Measurements from ENCODE around the gene GSDME.
A peak's percentile ranks its signal among the peaks of the same experiment; 100 is the strongest.
"Not testable (repeated sequence)": the region's sequence is repeated elsewhere in the genome, so short reads cannot be mapped to it uniquely, and the experiment has no call there.

GSDME gene

DNA sequence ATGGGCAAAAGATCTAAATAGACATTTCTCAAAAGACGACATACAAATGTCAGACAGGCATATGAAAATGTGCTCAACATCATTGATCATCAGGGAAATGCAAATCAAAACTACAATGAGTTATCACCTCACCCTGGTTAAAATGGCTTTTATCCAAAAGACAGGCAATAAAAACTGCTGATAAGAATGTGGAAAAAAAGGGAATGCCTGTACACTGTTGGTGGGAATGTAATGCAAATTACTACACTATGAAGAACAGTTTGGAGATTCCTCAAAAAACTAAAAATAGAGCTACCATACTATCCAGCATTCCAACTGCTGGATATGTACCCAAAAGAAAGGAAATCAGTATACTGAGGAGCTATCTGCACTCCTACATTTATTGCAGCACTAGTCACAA, 18.0 kb downstream of the GSDME start:
- Mint-ChIP-seq H3K27ac (no peak overlapping the region), H3K9me3 (ENCODE audit: low read depth) (peaks cover 31% of the 10 kb centered on the region), H3K27me3 (peaks cover 9% of the 10 kb centered on the region), H3K36me3 (peaks cover 2% of the 10 kb centered on the region), H3K4me1 (ENCODE audit: low read depth) (no peaks in the 10 kb centered on the region), H3K4me3 (no peak overlapping the region)

DNA sequence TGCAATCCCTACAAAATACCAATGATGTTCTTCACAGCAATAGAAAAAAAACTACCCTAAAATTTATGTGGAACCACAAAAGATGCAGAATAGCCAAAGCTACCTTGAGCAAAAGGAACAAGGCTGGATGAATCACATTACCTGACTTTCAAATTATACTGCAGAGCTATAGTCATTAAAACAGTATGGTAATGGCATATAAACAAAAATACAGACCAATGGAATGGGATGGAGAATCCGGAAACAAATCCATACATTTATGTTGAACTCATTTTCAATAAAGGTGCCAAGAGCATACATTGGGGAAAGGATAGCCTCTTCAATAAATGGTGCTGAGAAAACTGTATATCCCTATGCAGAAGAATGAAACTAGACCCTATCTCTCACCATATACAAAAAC, 18.7 kb downstream of the GSDME start:
- H3K4me1 Mint-ChIP-seq (ENCODE audit: low read depth): no peaks in the 10 kb centered on the region
- H3K27me3 Mint-ChIP-seq: peaks cover 7% of the 10 kb centered on the region
- H3K9me3 Mint-ChIP-seq (ENCODE audit: low read depth): peaks cover 33% of the 10 kb centered on the region
- peaks cover 2% of the 10 kb centered on the region for H3K36me3 Mint-ChIP-seq
- no peak overlapping the region for H3K4me3 Mint-ChIP-seq
- no peak overlapping the region for H3K27ac Mint-ChIP-seq

GRCh38 chr7:24737281-24737680, 20.0 kb downstream of the GSDME start:
- Mint-ChIP-seq H3K36me3 (peaks cover 2% of the 10 kb centered on the region), H3K27me3 (peaks cover 3% of the 10 kb centered on the region), H3K27ac (no peak overlapping the region), H3K9me3 (ENCODE audit: low read depth) (peaks cover 33% of the 10 kb centered on the region), H3K4me1 (ENCODE audit: low read depth) (no peaks in the 10 kb centered on the region), H3K4me3 (no peak overlapping the region)

DNA sequence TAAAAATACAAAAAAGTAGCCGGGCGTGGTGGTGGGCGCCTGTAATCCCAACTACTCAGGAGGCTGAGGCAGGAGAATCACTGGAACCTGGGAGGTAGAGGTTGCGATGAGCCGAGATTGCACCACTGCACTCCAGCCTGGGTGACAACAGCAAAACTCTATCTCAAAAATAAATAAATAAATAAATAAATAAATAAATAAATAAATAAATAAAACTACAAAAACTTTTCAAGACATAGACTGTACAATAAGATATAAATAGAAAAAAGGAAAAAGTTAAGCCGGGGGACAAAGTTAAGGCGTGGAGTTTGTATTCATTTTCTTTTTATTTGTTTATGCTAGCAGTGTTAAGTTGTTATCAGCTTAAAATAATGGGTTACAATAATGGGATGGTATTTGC, 21.7 kb downstream of the GSDME start:
- not testable (repeated sequence) for H3K4me3 Mint-ChIP-seq; H3K27me3 Mint-ChIP-seq; H3K4me1 Mint-ChIP-seq (ENCODE audit: low read depth); H3K27ac Mint-ChIP-seq; H3K36me3 Mint-ChIP-seq
- peaks cover 33% of the 10 kb centered on the region for H3K9me3 Mint-ChIP-seq (ENCODE audit: low read depth)

GRCh38 chr7:24734306-24734705, 23.0 kb downstream of the GSDME start:
- Mint-ChIP-seq H3K27me3 (peaks cover 3% of the 10 kb centered on the region), H3K4me3 (no peak overlapping the region), H3K27ac (no peak overlapping the region), H3K4me1 (ENCODE audit: low read depth) (no peaks in the 10 kb centered on the region), H3K36me3 (peaks cover 2% of the 10 kb centered on the region), H3K9me3 (ENCODE audit: low read depth) (peaks cover 33% of the 10 kb centered on the region)

GRCh38 chr7:24733414-24734060, 23.7 kb downstream of the GSDME start:
- Mint-ChIP-seq H3K36me3 (peaks cover 2% of the 10 kb centered on the region), H3K27me3 (peaks cover 2% of the 10 kb centered on the region), H3K4me1 (ENCODE audit: low read depth) (peaks cover 7% of the 10 kb centered on the region), H3K4me3 (no peak overlapping the region), H3K9me3 (ENCODE audit: low read depth) (peaks cover 27% of the 10 kb centered on the region), H3K27ac (no peak overlapping the region)

GRCh38 chr7:24732646-24733413, 24.4 kb downstream of the GSDME start:
- Mint-ChIP-seq H3K36me3 (peaks cover 2% of the 10 kb centered on the region), H3K4me1 (ENCODE audit: low read depth) (peaks cover 14% of the 10 kb centered on the region), H3K27ac (no peak overlapping the region), H3K4me3 (no peak overlapping the region), H3K9me3 (ENCODE audit: low read depth) (peaks cover 21% of the 10 kb centered on the region), H3K27me3 (peaks cover 2% of the 10 kb centered on the region)

DNA sequence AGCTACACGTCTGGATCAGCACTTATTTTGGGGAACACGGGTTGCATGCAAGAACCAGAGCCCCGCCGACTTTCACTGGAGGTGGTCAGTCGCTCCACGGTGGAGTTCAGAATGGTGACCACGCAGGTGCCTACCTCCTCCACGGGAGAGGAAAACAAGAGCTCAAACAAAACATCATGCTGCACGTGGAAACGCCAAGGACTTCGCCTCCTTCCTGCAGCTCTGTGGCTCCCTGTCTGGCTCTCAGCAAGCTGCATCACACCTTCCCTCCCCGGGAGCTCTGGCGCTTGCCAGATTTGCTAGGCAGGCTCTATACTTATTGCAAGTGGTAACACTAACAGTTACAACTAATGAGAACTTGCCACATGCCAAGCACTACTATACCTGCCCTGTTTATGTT, 26.0 kb downstream of the GSDME start:
- Mint-ChIP-seq H3K36me3 (no peaks in the 10 kb centered on the region), H3K27me3 (peaks cover 7% of the 10 kb centered on the region), H3K27ac (no peak overlapping the region), H3K4me3 (no peak overlapping the region), H3K9me3 (ENCODE audit: low read depth) (peaks cover 11% of the 10 kb centered on the region), H3K4me1 (ENCODE audit: low read depth) (peaks cover 25% of the 10 kb centered on the region)

GRCh38 chr7:24730018-24730369, 27.3 kb downstream of the GSDME start:
- Mint-ChIP-seq H3K27me3 (peaks cover 7% of the 10 kb centered on the region), H3K9me3 (ENCODE audit: low read depth) (peaks cover 5% of the 10 kb centered on the region), H3K27ac (no peak overlapping the region), H3K4me3 (no peak overlapping the region), H3K4me1 (ENCODE audit: low read depth) (peaks cover 25% of the 10 kb centered on the region), H3K36me3 (no peaks in the 10 kb centered on the region)

- Mint-ChIP-seq H3K4me1 (ENCODE audit: low read depth) (peaks cover 25% of the 10 kb centered on the region), H3K4me3 (no peak overlapping the region), H3K27ac (no peak overlapping the region), H3K9me3 (ENCODE audit: low read depth) (peaks cover 4% of the 10 kb centered on the region), H3K27me3 (peaks cover 7% of the 10 kb centered on the region), H3K36me3 (no peaks in the 10 kb centered on the region)
Measured at GRCh38 chr7:24729365-24730017, 27.8 kb downstream of the GSDME start.

DNA sequence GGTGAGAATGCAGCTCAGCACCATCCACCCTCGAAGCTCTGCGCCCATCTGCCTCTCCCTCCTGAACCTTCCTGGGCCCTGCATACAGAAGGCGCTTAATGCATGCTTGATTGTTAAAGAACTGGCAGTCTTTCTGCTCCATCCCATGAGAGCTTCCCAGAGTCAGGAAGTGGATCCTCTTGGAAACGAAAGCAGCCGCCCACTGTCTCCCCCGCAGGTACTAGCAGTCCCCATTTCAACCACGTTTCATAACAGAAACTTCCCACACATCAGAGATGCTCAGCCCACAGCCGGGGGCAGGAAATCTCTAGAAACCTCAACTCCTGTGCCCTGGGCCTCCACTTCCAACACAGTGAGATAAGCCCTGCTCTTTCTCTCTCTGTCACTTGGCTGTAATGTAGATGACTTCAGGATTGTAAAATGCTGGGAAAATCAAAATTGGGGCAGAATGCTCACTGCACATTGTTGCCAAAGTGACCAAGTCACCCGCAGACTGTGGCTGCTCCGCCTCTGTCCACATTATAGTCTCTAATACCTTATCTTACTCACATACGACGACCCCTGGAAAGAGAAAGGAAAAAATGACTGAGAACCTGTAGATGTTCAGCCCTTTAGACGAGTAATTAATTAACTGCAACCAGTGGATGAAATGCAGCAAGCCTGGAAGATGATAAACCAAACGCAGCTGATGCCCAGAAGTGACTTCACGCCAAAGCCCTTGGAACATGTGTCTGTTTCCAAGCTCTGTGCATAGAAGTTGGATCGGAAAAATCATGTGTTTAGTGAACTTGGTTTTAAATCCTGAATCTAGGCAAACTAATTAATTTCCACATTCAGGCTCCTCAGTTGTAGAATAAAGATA, 28.5 kb downstream of the GSDME start:
- Mint-ChIP-seq H3K4me1 (ENCODE audit: low read depth) (peaks cover 25% of the 10 kb centered on the region), H3K36me3 (no peaks in the 10 kb centered on the region), H3K4me3 (peak overlapping the region; percentile 48), H3K27me3 (peaks cover 7% of the 10 kb centered on the region), H3K27ac (no peak overlapping the region), H3K9me3 (ENCODE audit: low read depth) (no peaks in the 10 kb centered on the region)

DNA sequence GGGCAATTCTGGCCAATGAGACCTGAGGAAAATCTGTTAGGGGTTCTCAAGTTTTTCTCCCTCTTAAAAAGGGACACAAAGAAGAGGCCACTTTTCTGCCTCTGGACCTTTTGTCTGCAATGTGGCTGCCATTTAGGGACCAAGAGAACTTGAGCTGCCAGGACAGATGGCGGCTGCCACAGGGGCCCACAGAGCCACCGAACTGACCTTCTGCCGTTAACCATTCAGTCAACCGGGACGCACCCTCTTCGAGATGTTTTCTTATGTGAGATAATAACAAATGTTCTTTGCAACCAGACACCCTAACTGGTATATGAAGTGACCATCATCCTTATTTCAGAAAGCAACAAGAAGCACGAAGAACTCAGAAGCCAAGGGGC, 29.2 kb downstream of the GSDME start:
- Mint-ChIP-seq H3K27ac (no peak overlapping the region), H3K27me3 (peaks cover 7% of the 10 kb centered on the region), H3K4me3 (no peak overlapping the region), H3K4me1 (ENCODE audit: low read depth) (peaks cover 25% of the 10 kb centered on the region), H3K36me3 (no peaks in the 10 kb centered on the region), H3K9me3 (ENCODE audit: low read depth) (no peaks in the 10 kb centered on the region)

GRCh38 chr7:24727154-24728120, 29.8 kb downstream of the GSDME start:
- no peaks in the 10 kb centered on the region for H3K36me3 Mint-ChIP-seq
- H3K27me3 Mint-ChIP-seq: peaks cover 7% of the 10 kb centered on the region
- no peak overlapping the region for H3K27ac Mint-ChIP-seq
- H3K4me1 Mint-ChIP-seq (ENCODE audit: low read depth): peaks cover 25% of the 10 kb centered on the region
- no peaks in the 10 kb centered on the region for H3K9me3 Mint-ChIP-seq (ENCODE audit: low read depth)
- no peak overlapping the region for H3K4me3 Mint-ChIP-seq

All from activated naive CD8-positive, alpha-beta T cell (primary cell).